ENCODE data around the gene NFAT5.

The NFAT5 gene

DNA sequence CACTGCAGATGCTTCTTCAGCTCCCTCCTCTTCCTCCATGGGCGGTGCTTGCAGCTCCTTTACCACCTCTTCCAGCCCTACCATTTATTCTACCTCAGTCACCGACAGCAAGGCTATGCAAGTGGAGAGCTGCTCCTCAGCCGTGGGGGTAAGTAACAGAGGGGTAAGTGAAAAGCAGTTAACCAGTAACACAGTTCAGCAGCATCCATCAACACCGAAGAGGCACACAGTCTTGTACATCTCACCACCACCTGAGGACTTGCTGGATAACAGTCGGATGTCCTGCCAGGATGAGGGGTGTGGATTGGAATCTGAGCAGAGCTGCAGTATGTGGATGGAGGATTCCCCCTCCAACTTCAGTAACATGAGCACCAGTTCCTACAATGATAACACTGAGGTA, 81.3 kb downstream of the NFAT5 start:
- ATAC-seq (ENCODE audit: insufficient read depth, low read depth) = no peak
- Histone ChIP-seq H4K20me1 (ENCODE audit: insufficient read depth, low read length) (no peaks in the 10 kb centered on the region), H3K27ac (ENCODE audit: low read length) (no peak overlapping the region), H3K27me3 (ENCODE audit: insufficient read depth, low read length, poor library complexity) (no peaks in the 10 kb centered on the region), H3K36me3 (ENCODE audit: insufficient read depth, low read length) (peaks cover 33% of the 10 kb centered on the region), H3K79me2 (ENCODE audit: insufficient read depth, low read length) (no peaks in the 10 kb centered on the region), H3K4me2 (ENCODE audit: insufficient read depth, low read length) (no peak overlapping the region), H3K9me3 (ENCODE audit: insufficient read depth, low read length, severe bottlenecking) (no peaks in the 10 kb centered on the region), H3K4me1 (ENCODE audit: insufficient read depth, low read length) (no peaks in the 10 kb centered on the region), H2AFZ (ENCODE audit: low read depth, low read length) (no peak overlapping the region), H3K9ac (ENCODE audit: low read depth, low read length) (no peak overlapping the region), H3K4me3 (ENCODE audit: low read depth in 1 of 2, low read length in 2 of 2) (no peak overlapping the region)
- no peak for DNase-seq
- TF ChIP-seq EZH2 (IDR thresholded peaks at IDR 0.05; ENCODE audit: borderline replicate concordance, low read depth, low read length, severe bottlenecking) = no peak
- TF ChIP-seq, protein P1, sequence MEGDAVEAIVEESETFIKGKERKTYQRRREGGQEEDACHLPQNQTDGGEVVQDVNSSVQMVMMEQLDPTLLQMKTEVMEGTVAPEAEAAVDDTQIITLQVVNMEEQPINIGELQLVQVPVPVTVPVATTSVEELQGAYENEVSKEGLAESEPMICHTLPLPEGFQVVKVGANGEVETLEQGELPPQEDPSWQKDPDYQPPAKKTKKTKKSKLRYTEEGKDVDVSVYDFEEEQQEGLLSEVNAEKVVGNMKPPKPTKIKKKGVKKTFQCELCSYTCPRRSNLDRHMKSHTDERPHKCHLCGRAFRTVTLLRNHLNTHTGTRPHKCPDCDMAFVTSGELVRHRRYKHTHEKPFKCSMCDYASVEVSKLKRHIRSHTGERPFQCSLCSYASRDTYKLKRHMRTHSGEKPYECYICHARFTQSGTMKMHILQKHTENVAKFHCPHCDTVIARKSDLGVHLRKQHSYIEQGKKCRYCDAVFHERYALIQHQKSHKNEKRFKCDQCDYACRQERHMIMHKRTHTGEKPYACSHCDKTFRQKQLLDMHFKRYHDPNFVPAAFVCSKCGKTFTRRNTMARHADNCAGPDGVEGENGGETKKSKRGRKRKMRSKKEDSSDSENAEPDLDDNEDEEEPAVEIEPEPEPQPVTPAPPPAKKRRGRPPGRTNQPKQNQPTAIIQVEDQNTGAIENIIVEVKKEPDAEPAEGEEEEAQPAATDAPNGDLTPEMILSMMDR (IDR thresholded peaks at IDR 0.05; ENCODE audit: borderline replicate concordance, extremely low read depth, low read length, poor library complexity, severe bottlenecking) = no peak

DNA sequence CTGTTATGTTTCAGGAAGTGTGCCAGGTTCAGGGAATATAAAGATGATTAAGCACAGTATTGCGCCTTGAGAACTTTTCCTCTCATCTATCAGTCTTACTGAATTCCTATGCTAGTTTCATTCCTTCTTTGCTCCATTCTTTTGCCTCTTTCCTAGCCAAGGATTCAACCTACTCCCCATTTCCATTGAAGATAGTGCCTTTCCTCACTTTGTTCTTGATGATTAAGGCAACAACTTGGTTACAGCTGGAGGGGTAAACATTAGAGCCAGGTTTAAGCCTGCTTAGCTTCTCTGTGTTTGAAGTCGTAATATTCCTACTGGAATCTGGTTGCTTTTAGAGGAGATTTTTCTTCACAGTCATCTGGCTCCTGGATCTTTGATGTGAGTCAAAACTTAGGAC, 85.5 kb downstream of the NFAT5 start:
- ATAC-seq (ENCODE audit: insufficient read depth, low read depth) (no peak), DNase-seq (no peak)
- Histone ChIP-seq H3K27me3 (ENCODE audit: insufficient read depth, low read length, poor library complexity) (no peaks in the 10 kb centered on the region), H3K9ac (ENCODE audit: low read depth, low read length) (no peak overlapping the region), H3K9me3 (ENCODE audit: insufficient read depth, low read length, severe bottlenecking) (no peaks in the 10 kb centered on the region), H4K20me1 (ENCODE audit: insufficient read depth, low read length) (no peaks in the 10 kb centered on the region), H3K79me2 (ENCODE audit: insufficient read depth, low read length) (no peaks in the 10 kb centered on the region), H3K4me2 (ENCODE audit: insufficient read depth, low read length) (no peak overlapping the region), H3K27ac (ENCODE audit: low read length) (no peak overlapping the region), H3K36me3 (ENCODE audit: insufficient read depth, low read length) (peaks cover 58% of the 10 kb centered on the region), H3K4me1 (ENCODE audit: insufficient read depth, low read length) (no peaks in the 10 kb centered on the region), H2AFZ (ENCODE audit: low read depth, low read length) (no peak overlapping the region), H3K4me3 (ENCODE audit: low read depth in 1 of 2, low read length in 2 of 2) (no peak overlapping the region)
- TF ChIP-seq EZH2 (IDR thresholded peaks at IDR 0.05; ENCODE audit: borderline replicate concordance, low read depth, low read length, severe bottlenecking) = no peak
- TF ChIP-seq, protein P1 (IDR thresholded peaks at IDR 0.05; ENCODE audit: borderline replicate concordance, extremely low read depth, low read length, poor library complexity, severe bottlenecking) = no peak

DNA sequence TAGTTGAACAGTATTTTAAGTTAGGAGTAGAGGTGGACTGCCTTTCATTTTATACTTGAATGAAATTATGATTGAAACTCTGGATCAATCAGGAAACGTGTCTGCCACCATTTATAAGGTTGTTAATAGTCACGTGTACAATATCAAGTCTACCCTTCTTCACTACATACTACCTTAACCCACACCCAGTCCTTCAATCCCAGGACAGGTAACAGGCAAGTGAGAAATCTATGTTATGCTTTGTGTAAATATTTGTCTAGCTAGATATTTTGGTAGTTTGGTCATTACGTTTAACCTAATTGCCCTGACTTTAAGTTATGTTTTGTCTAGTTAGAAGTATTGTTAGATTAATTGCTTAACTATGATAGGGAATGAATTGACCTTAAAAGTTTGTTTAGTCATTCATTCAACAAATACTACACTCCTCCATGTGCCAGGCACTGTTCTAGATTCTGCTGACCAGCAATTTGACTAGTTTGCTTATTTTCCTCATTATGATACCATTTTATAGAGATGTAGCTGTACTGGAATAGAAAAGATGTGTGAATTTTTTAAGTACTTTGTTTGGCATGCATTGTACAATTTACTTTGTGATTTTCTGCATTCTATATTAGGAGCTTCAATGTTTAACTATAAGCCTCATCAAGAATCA, 88.6 kb downstream of the NFAT5 start:
- Histone ChIP-seq H3K27ac (ENCODE audit: low read length) (no peak overlapping the region), H3K36me3 (ENCODE audit: insufficient read depth, low read length) (peaks cover 50% of the 10 kb centered on the region; the same call in 1 of the 2 replicates), H4K20me1 (ENCODE audit: insufficient read depth, low read length) (no peaks in the 10 kb centered on the region), H3K4me3 (ENCODE audit: low read depth in 1 of 2, low read length in 2 of 2) (no peak overlapping the region), H3K9me3 (ENCODE audit: insufficient read depth, low read length, severe bottlenecking) (no peaks in the 10 kb centered on the region), H2AFZ (ENCODE audit: low read depth, low read length) (no peak overlapping the region), H3K4me1 (ENCODE audit: insufficient read depth, low read length) (no peaks in the 10 kb centered on the region), H3K27me3 (ENCODE audit: insufficient read depth, low read length, poor library complexity) (no peaks in the 10 kb centered on the region), H3K79me2 (ENCODE audit: insufficient read depth, low read length) (no peaks in the 10 kb centered on the region), H3K4me2 (ENCODE audit: insufficient read depth, low read length) (no peak overlapping the region), H3K9ac (ENCODE audit: low read depth, low read length) (no peak overlapping the region)
- no peak for DNase-seq
- TF ChIP-seq EZH2 (IDR thresholded peaks at IDR 0.05; ENCODE audit: borderline replicate concordance, low read depth, low read length, severe bottlenecking) = no peak
- TF ChIP-seq, protein P1 (IDR thresholded peaks at IDR 0.05; ENCODE audit: borderline replicate concordance, extremely low read depth, low read length, poor library complexity, severe bottlenecking) = no peak
- ATAC-seq (ENCODE audit: insufficient read depth, low read depth) = no peak

All from DND-41 (cell line).